GM12878 (cell line): ENCODE measurements around the gene WBP2NL.

Experiments
- BACH1 ChIP-seq: fragments of 450-650 bp; IDR thresholded peaks from 2 replicates; pipeline ENCODE4 v1.6.1; 2017; ENCODE audit warnings: mild to moderate bottlenecking, borderline replicate concordance
- CREB1 ChIP-seq: IDR thresholded peaks from 2 replicates; pipeline ENCODE4 v1.6.1; 2012; ENCODE audit warnings: low read depth, mild to moderate bottlenecking, inconsistent platforms
- CTCF ChIP-seq, 3 experiments: IDR thresholded peaks in 2 of 3; conservative IDR thresholded peaks in 1 of 3; 2 replicates each; pipeline ENCODE4 v1.5.1; 2011; ENCODE audit warnings: low read depth in 3 of 3, low read length in 3 of 3, mild to moderate bottlenecking in 3 of 3, control low read depth in 2 of 3, moderate library complexity in 2 of 3, inconsistent platforms in 1 of 3, mixed read lengths in 1 of 3; ENCODE audit not compliant: control insufficient read depth in 2 of 3, insufficient read depth in 1 of 3; ENCODE audit errors: extremely low read depth in 1 of 3
- EZH2 ChIP-seq: IDR thresholded peaks from 2 replicates; pipeline ENCODE4 v1.6.1; 2012; ENCODE audit warnings: low read depth, mild to moderate bottlenecking, control low read depth, inconsistent platforms, low read length, borderline replicate concordance; ENCODE audit not compliant: control insufficient read depth
- NR2C2 ChIP-seq: IDR thresholded peaks from 2 replicates; pipeline ENCODE4 v1.6.1; 2011; ENCODE audit warnings: borderline replicate concordance, low read depth; ENCODE audit not compliant: control insufficient read depth, insufficient read length
- POLR2A ChIP-seq: IDR thresholded peaks from 2 replicates; pipeline ENCODE4 v1.6.1; 2011; ENCODE audit warnings: low read depth, mild to moderate bottlenecking, low read length
- POLR2AphosphoS5 ChIP-seq: IDR thresholded peaks from 2 replicates; pipeline ENCODE4 v1.6.1; 2011; ENCODE audit warnings: mild to moderate bottlenecking, low read length, inconsistent platforms
- SRF ChIP-seq, 2 experiments: IDR thresholded peaks; 2 replicates each; pipeline ENCODE4 v1.6.1; 2011; ENCODE audit warnings: low read depth in 2 of 2, low read length in 2 of 2, mild to moderate bottlenecking in 1 of 2, moderate library complexity in 1 of 2
- TCF12 ChIP-seq: IDR thresholded peaks from 2 replicates; pipeline ENCODE4 v1.6.1; 2011; ENCODE audit warnings: low read depth, mild to moderate bottlenecking, low read length

- no peak for TF ChIP-seq SRF (IDR thresholded peaks at IDR 0.05; ENCODE audit: low read depth in 2 of 2, low read length in 2 of 2)
- no peak for TF ChIP-seq TCF12
- no peak for TF ChIP-seq NR2C2
- TF ChIP-seq BACH1 = no peak
- no peak for TF ChIP-seq CTCF (IDR thresholded peaks at IDR 0.05 in 2 of 3, conservative IDR thresholded peaks at IDR 0.05 in 1 of 3; ENCODE audit: control insufficient read depth in 2 of 3, extremely low read depth in 1 of 3, insufficient read depth in 1 of 3, low read depth in 3 of 3, low read length in 3 of 3)
- no peak for TF ChIP-seq CREB1
- TF ChIP-seq EZH2 = no peak
- TF ChIP-seq POLR2AphosphoS5 = no peak
- no peak for TF ChIP-seq POLR2A
Observed at GRCh38 chr22:42041784-42042183, 43.2 kb downstream of the WBP2NL start.
